ENCODE data around the gene EMILIN2.

The EMILIN2 gene

DNA sequence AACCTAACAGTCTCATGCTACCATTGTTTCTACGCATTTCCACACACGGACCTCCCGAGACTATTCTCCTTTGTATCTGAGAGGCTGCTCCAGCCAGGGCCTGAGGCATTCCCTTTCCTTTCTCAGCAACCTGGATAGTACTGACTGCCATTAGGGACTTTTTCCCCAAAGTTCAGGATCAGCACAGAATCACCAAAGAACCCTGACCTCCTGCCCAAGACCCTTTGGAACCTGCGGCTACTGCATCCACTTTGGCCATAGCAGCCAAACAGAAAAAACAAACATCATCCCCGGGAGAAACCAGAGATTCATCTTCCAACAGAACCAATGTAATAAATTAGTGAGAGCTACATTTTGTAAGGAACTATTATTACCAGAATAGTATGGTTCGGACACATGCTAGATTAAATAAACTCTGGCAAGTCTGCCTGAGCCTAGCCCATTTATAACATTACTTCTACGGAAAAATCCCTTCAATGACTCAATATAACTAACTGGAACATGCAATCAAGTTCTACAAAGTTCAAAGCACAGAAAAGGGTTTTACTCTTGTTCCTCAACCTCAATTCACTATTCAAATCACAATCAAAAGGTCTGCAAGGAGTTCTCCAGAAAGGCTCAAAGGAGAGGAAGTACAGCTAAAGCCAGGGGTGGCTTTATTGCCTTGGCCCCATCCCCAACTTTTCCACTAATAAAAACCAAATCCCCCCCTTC is 114.3 kb downstream of the EMILIN2 start:
- no peak for DNase-seq

DNA sequence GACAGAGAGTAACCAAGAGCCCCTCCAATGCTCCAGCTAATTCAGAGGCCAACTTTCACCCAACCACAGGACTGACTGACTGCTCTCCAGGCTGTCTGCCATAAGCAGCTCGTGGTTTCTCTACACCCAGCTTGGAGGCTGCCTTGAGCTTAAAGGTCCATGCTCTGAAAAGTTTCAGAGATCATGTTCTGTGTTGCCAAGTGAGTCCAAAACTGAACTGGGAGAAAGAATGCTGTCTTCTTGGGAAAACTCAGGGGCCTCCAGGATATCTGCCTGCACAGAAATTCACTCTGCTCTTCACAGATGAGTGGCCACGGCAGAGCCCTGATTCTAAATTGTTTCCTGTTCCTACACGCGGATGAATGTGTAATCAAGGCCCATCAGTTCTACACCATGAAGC is 115.0 kb downstream of the EMILIN2 start:
- peak; percentile 58 for DNase-seq

DNA sequence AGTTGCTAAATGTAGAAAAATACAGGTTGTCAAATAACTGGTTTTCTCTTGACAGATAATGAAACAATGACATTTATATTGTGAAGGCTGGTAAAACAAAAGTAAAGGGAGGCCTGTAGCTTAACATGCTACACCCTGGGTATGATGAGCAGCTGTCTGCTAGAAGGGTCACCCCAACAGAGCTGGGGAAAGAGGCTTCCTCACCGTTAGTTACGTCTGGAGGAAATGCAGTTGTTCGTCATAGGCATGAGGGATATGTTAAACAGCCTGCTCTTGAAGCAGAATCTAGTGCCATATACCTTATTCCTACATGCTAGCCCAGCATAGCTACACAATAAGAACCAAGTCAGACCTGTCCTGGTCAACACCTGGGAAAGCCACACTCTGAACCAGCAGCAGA is 116.2 kb downstream of the EMILIN2 start:
- DNase-seq, result peak; percentile 71

DNA sequence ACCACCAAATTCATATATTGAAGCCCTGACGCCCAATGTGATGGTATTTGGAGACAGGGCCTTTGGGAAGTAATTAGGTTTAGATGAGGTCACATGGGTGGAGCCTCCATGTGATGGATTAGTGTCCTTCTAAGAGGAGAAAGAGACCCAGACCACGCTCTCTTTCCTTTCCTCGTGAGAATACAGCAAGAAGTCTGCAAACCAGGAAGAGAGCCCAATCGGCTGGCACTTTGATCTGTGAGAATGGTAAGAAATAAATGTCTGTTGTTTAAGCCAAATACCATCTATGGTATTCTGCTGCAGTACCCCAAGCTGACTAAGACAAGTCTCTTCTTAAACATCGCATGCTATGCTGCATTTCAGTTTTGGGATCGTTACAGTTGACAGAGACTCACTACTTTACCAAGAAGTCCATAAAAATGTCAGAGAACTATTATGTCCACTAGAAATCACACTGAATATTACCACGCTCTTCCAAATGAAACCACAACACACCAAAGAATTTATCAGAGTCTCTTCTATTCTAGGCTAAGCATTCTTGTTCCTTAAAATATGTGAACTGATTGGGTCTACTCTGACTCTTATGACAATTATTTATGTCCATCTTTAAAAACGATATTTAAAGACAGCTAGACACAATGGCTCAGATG is 117.7 kb downstream of the EMILIN2 start:
- no peak for DNase-seq
